Kidney (tissue), 14 donors: Measurements from ENCODE around the gene CELA2A. TPM values are rescaled to one million over a fixed set of nuclear protein-coding genes. Genes with fewer than 3 reads are reported as not detected.
"Not testable (repeated sequence)": the region's sequence is repeated elsewhere in the genome, so short reads cannot be mapped to it uniquely, and the experiment has no call there.

Experiments
- DNase-seq, 5 donors: peaks; one replicate each; pipeline ENCODE4 v3.0.0-alpha.2; 2013 to 2020
- FAIRE-seq: peaks from 2 replicates; lab custom pipeline; 2012; peaks lifted over from hg19 to GRCh38; lab: Jason Lieb, UNC
- H3K27ac ChIP-seq, 2 donors: one replicate each; pipeline ENCODE4 v1.7.0; 2013; ENCODE audit warnings: low read depth in 2 of 2, low read length in 2 of 2, inconsistent platforms in 1 of 2
- H3K27me3 ChIP-seq: one replicate; pipeline ENCODE4 v1.7.1; 2013; ENCODE audit warnings: low read length, inconsistent platforms; ENCODE audit not compliant: control insufficient read depth, insufficient read depth
- H3K36me3 ChIP-seq, 3 donors: one replicate each; pipeline versions ENCODE4 v1.7.0 to v1.7.1; 2013; ENCODE audit warnings: low read length in 3 of 3, control low read depth in 1 of 3, inconsistent platforms in 1 of 3; ENCODE audit not compliant: insufficient read depth in 3 of 3, control insufficient read depth in 2 of 3
- H3K4me1 ChIP-seq, 3 donors: one replicate each; pipeline versions ENCODE4 v1.7.0 to v1.7.1; 2013; ENCODE audit warnings: low read length in 3 of 3, inconsistent platforms in 1 of 3, low read depth in 1 of 3; ENCODE audit not compliant: control insufficient read depth in 2 of 3, insufficient read depth in 2 of 3
- H3K4me3 ChIP-seq, 3 donors: one replicate each; pipeline versions ENCODE4 v1.7.0 to v1.8.1; 2013; ENCODE audit warnings: low read length in 3 of 3, control low read depth in 1 of 3, inconsistent platforms in 1 of 3
- H3K9ac ChIP-seq, 3 donors: one replicate each; pipeline versions ENCODE4 v1.7.0 to v1.7.1; 2013; ENCODE audit warnings: low read length in 3 of 3, control low read depth in 1 of 3, inconsistent platforms in 1 of 3
- H3K9me3 ChIP-seq, 3 donors: one replicate each; pipeline versions ENCODE4 v1.7.0 to v1.7.1; 2013; ENCODE audit warnings: low read length in 3 of 3, control low read depth in 1 of 3, inconsistent platforms in 1 of 3; ENCODE audit not compliant: control insufficient read depth in 2 of 3, insufficient read depth in 1 of 3
- CTCF ChIP-seq: IDR thresholded peaks from 3 replicates; pipeline ENCODE4 v1.5.1; 2012; ENCODE audit warnings: mild to moderate bottlenecking, moderate library complexity, borderline replicate concordance; ENCODE audit not compliant: insufficient read depth; ENCODE audit errors: extremely low read depth
- intact Hi-C: fragments of 100-400 bp; cut with DNase I; formaldehyde crosslinking; loops from one replicate; pipeline ENCODE4 v1.11.1; 2022
- polyA plus RNA-seq: library from polyadenylated mRNA; stranded (reverse); fragments of 350-450 nt; fragmentation: Illumina TruSeq; extraction: RNeasy Lipid Tissue Mini Kit (QIAGEN cat#74804); gene quantifications from one replicate; pipeline ENCODE4 v1.2.3, GENCODE V29; 2014; ENCODE audit warnings: low read depth, low replicate concordance; ENCODE audit not compliant: insufficient read depth
- total RNA-seq: library from RNA; stranded (reverse); fragmentation: NEBNext Ultra II Directional; extraction: Animal tissue kit (Norgen Biotek cat#: 25700); gene quantifications from one replicate; pipeline ENCODE4 v1.2.1, GENCODE V29; 2021
- donor health status: control.
- donor health status: control.
- donor health status: control.
- donor health status: control.
- donor health status: control.
- donor health status: DM: yes; HTN: yes; CAD: no.
- donor health status: Normal renal cell carcinoma (clear cell type).

CELA2A gene
- total and polyA plus RNA-seq, 2 donors from 2014 or later = not detected

- Histone ChIP-seq H3K36me3 (peaks cover 0 to 22% (median 2%) of the 10 kb centered on the region in 3 donors), H3K4me3 (no peak overlapping the region), H3K27ac (no peak overlapping the region), H3K9me3 (no peaks in the 10 kb centered on the region), H3K27me3 (no peaks in the 10 kb centered on the region), H3K4me1 (no peaks in the 10 kb centered on the region), H3K9ac (no peak overlapping the region)
- intact Hi-C loops = no loop called here
- TF ChIP-seq CTCF = no peak
- no peak for FAIRE-seq
- DNase-seq = no peak
Observed at GRCh38 chr1:15513192-15513591, 56.7 kb downstream of the CELA2A start.

- H3K9me3 ChIP-seq = no peaks in the 10 kb centered on the region
- FAIRE-seq (no peak), DNase-seq (no peak)
- no peak for TF ChIP-seq CTCF
- intact Hi-C loops = no loop called here
- H3K9ac ChIP-seq = no peak overlapping the region
- H3K4me3 ChIP-seq = no peak overlapping the region
- no peaks in the 10 kb centered on the region for H3K4me1 ChIP-seq
- no peak overlapping the region for H3K27ac ChIP-seq
- peaks cover 0 to 22% (median 2%) of the 10 kb centered on the region in 3 donors for H3K36me3 ChIP-seq
- no peaks in the 10 kb centered on the region for H3K27me3 ChIP-seq
Observed at GRCh38 chr1:15513919-15514318, 57.4 kb downstream of the CELA2A start.

- H3K36me3 ChIP-seq = peaks cover 0 to 22% (median 2%) of the 10 kb centered on the region in 3 donors
- FAIRE-seq, H3K9ac ChIP-seq, H3K4me1 ChIP-seq, H3K27ac ChIP-seq, DNase-seq, H3K9me3 ChIP-seq, H3K4me3 ChIP-seq, intact Hi-C loops, H3K27me3 ChIP-seq: not testable (repeated sequence)
Observed at GRCh38 chr1:15514557-15514956, 58.0 kb downstream of the CELA2A start.

GRCh38 chr1:15515022-15515663, 58.6 kb downstream of the CELA2A start:
- Histone ChIP-seq H3K27me3 (no peaks in the 10 kb centered on the region), H3K9ac (no peak overlapping the region), H3K4me1 (no peaks in the 10 kb centered on the region), H3K4me3 (no peak overlapping the region), H3K36me3 (peaks cover 0 to 22% (median 2%) of the 10 kb centered on the region in 3 donors), H3K27ac (no peak overlapping the region), H3K9me3 (no peaks in the 10 kb centered on the region)
- no peak for DNase-seq
- intact Hi-C loops = no loop called here
- no peak for TF ChIP-seq CTCF
- no peak for FAIRE-seq
